Dendritic cell treated with granulocyte-macrophage colony-stimulating factor and Interleukin-4, amounts not matched to agents 40 ng/mL and 50 ng/mL, for 4 days (primary cell): ENCODE results near the gene ASB2.

Source experiments
- H3K27ac Mint-ChIP-seq: one replicate; pipeline ENCODE4 v1.8.0; 2022; ENCODE audit warnings: mild to moderate bottlenecking, mixed read lengths
- H3K27me3 Mint-ChIP-seq: one replicate; pipeline ENCODE4 v1.8.0; 2022; ENCODE audit warnings: mild to moderate bottlenecking, mixed read lengths
- H3K36me3 Mint-ChIP-seq: one replicate; pipeline ENCODE4 v1.8.0; 2022; ENCODE audit warnings: low read depth, mixed read lengths
- H3K4me1 Mint-ChIP-seq: one replicate; pipeline ENCODE4 v1.8.0; 2022; ENCODE audit warnings: low read depth, mixed read lengths
- H3K4me3 Mint-ChIP-seq: one replicate; pipeline ENCODE4 v1.8.0; 2022; ENCODE audit warnings: mild to moderate bottlenecking, moderate library complexity, mixed read lengths
- H3K9me3 Mint-ChIP-seq: one replicate; pipeline ENCODE4 v1.8.0; 2022; ENCODE audit warnings: mixed read lengths
- intact Hi-C: fragments of 100-400 bp; cut with micrococcal nuclease; formaldehyde crosslinking; loops from one replicate; pipeline ENCODE4 v1.15.0; 2022

ASB2 gene

DNA sequence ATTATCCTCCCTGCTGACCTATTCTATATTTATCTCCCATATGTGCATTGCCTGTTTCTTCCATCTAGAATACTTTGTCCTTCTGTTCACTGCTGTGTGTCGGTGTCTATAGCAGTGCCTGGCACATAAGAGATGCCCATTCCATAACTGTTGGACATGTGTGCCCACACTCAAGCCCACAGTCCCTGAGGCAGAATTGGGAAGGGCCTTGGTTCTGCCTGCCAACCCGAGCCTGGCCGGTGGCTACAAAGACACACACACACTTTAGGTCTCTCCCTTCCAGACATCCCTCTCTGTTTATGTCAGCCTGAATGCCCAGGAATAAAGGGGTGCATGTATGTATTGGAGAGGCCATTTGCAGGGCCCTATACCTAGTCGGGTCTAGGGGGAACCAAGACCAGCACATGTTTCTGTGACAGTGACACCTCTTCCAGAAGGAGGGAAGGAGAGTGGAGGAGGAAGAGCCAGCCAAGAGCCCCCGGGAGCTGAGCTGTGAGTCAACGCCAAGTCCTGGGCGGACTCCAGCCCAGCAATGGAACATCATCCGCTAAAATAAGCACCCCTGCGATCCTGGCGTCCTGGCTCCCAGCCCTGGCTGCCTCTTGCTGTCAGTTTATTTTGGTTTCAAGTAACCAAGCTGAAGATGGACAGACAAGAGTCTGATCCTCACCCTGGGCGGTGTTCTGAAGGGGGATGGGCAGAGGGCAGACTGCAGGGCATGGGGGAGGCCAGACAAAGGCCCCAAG is 4.3 kb upstream of the ASB2 start:
- Mint-ChIP-seq H3K27me3 (peaks cover 40% of the 10 kb centered on the region), H3K9me3 (no peaks in the 10 kb centered on the region), H3K4me1 (peaks cover 26% of the 10 kb centered on the region), H3K4me3 (no peak overlapping the region), H3K27ac (peak overlapping the region; percentile 10), H3K36me3 (no peaks in the 10 kb centered on the region)
- intact Hi-C loops: no loop called here

DNA sequence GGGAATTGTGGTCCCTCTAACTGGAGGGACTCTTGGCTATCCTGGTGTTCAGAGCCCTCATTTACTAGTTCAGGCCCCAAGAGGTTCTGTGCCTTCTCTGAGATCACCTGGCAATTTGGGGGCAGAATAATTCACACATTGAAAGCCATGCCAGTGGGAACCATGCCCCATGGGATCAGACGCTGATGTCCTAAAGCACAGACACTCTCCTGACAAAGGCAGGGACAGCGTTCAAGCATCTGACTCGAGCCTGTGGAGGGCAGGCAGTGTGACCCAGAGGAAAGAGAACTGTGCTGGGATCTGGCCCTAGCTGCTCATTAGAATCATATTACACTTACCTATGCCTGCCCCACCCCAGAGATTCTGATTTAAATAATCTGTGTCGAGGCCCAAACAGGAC is 2.4 kb upstream of the ASB2 start:
- no peak overlapping the region for H3K27ac Mint-ChIP-seq

DNA sequence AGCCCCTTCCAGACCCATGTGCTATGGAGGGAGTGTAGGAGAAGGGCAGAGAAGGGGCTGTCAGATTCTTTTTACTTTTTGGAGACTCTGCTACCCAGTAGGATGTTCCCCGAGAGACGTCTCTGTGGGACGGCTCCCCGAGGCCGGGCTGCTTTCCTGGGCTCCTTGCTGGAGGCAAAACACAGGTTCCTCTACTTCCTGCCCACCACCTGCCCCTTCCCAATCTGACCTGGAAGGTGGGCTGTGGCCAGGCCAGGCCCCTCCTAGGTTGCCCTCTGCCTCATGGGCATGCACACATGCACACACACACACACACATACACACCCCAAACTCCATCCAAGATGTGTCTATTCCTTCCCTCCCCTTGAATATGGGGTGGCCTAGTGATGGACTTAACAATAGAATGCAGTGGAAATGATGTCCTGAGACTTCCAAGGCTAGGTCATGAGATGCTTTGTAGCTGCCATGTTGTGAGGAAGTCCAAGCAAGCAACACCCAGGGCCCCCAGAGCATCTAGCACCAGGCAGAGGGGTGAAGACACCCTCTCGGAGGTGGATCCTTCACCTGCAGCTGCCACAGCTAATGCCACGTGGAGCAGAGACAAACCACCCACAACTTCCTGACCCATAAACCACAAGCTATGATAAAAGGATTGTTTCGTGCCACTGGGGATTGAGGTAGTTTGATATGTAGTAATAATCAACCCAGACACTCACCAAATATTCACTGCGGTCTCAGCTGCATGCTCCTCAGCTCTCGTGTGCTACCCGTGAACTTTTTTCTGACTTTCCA is 1.6 kb upstream of the ASB2 start:
- Mint-ChIP-seq H3K27ac (no peak overlapping the region), H3K4me1 (peaks cover 42% of the 10 kb centered on the region), H3K36me3 (no peaks in the 10 kb centered on the region), H3K4me3 (no peak overlapping the region), H3K9me3 (no peaks in the 10 kb centered on the region), H3K27me3 (peaks cover 41% of the 10 kb centered on the region)
- intact Hi-C loops: no loop called here

More for the DNA sequence above, 2.4 kb upstream of the ASB2 start:
- intact Hi-C loops: no loop called here
- peaks cover 41% of the 10 kb centered on the region for H3K4me1 Mint-ChIP-seq
- H3K27me3 Mint-ChIP-seq: peaks cover 40% of the 10 kb centered on the region
- H3K4me3 Mint-ChIP-seq: no peak overlapping the region
- H3K36me3 Mint-ChIP-seq: no peaks in the 10 kb centered on the region
- no peaks in the 10 kb centered on the region for H3K9me3 Mint-ChIP-seq

DNA sequence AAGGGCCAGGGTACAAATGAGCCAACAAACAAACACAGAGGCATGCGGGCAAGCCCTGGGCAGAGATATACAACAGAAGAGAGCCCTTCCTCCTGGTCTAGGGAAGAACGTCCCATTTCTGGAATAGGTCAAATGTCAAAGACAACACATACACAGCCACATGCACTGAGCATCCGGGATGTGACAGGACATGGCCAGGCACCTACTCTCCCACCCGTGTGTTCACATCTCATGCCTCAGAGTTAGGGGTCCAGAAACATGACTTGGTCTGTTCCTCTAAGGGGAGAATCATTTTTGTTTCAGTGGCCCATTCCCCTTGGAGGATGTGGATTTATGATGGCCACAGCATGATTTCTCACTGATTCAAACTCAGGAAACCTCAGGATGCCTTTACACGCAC is 801 bp upstream of the ASB2 start:
- no peaks in the 10 kb centered on the region for H3K9me3 Mint-ChIP-seq
- no peak overlapping the region for H3K27ac Mint-ChIP-seq
- H3K36me3 Mint-ChIP-seq: no peaks in the 10 kb centered on the region
- peaks cover 41% of the 10 kb centered on the region for H3K27me3 Mint-ChIP-seq
- no peak overlapping the region for H3K4me3 Mint-ChIP-seq
- peaks cover 38% of the 10 kb centered on the region for H3K4me1 Mint-ChIP-seq
- intact Hi-C loops: no loop called here

DNA sequence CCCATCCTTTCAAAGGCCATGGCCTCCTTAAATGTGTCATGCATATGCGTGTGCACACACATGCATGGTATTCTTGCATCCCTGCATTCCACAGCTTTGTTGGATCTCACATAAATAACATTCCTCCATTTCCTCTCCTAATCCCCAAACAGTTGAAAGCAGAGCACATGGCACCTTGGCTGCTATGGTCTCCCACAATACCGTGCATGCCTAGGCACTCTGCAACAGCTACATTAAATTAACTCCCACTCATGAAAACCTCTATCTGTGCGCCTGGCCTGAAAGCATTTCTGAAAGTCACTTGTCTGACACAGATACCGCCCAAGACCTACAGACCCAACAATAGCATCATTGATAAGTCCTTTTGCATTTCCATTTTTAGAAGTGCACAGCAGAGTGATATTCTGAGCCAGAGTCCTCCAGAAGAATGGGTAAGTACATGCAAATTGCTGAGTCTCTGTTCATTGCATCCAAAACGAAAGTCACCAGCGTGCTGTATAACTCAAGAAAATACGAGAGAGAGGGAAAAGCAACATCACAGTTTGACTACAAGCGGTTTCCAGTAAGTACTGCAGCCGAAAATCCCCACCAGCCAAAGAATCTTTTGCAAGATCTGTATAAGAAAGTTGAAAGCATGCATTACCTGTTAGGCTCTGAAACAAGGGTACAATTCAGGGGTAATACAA is 436 bp downstream of the ASB2 start:
- Mint-ChIP-seq H3K4me1 (peaks cover 39% of the 10 kb centered on the region), H3K9me3 (no peaks in the 10 kb centered on the region), H3K27me3 (peaks cover 40% of the 10 kb centered on the region), H3K36me3 (no peaks in the 10 kb centered on the region), H3K4me3 (no peak overlapping the region), H3K27ac (no peak overlapping the region)
- intact Hi-C loops: no loop called here

DNA sequence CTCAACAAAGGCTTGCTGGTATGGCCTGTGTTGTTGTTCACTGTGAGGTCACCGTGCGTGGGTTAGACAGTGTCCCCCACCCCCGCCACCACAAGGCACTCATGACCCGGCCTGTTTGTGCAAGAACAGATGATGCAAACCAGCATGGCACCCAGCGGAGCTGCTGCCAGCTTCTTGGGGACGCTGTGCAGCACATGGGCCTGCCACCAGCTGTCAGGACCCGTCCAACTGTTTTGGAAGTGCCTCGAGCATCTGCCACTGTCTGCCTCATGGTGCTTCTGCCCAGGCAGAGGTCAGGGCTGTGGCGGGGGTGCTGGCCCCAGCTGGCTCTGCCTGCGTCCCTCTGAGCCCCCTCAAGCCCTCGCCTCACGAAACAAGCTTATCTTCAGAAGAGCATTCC is 1.5 kb downstream of the ASB2 start:
- no peak overlapping the region for H3K4me3 Mint-ChIP-seq
- peaks cover 49% of the 10 kb centered on the region for H3K4me1 Mint-ChIP-seq
- H3K9me3 Mint-ChIP-seq: no peaks in the 10 kb centered on the region
- intact Hi-C loops: no loop called here
- H3K36me3 Mint-ChIP-seq: no peaks in the 10 kb centered on the region
- H3K27me3 Mint-ChIP-seq: peaks cover 44% of the 10 kb centered on the region
- H3K27ac Mint-ChIP-seq: no peak overlapping the region

DNA sequence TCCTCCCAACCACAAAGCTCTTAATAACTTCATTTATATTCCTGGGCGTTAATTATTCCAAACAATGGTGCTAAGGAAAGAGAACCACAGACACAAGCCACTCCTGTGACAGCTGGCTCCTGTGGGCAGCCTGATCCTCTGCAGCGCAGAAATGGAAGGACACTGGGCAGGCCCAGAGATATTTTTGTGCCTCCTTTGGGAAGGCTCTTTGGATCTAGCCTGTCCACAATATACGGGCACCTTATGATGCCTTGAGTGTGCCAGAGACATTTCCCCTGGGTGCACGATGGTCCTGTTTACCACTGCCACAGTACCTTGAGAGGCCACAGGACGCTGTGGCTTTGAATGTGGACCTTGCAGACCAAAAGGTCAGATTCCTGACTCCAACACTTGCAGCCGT is 2.1 kb downstream of the ASB2 start:
- Mint-ChIP-seq H3K4me3 (no peak overlapping the region), H3K27me3 (peaks cover 45% of the 10 kb centered on the region), H3K36me3 (no peaks in the 10 kb centered on the region), H3K9me3 (no peaks in the 10 kb centered on the region), H3K27ac (no peak overlapping the region), H3K4me1 (peaks cover 54% of the 10 kb centered on the region)
- intact Hi-C loops: no loop called here

DNA sequence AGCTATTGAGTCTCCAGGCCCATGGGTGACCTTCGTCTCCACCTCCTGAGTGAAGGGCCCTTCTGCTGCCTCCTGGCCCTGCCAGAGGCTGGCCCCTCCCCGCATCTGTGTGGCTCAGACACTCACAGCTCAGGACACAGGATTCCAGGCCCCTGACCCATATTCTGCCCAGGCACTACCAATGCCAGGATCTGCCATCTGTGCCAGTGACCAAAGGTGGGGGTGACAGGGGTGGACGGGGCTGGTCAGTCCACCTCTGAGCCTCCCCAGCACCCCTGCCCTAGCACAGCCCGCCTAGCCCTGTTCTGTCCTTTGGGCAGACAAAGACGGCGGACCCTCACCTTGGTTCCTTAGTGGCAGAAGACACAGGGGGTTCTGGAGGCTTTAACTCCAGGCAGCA is 2.8 kb downstream of the ASB2 start:
- intact Hi-C loops: no loop called here
- no peaks in the 10 kb centered on the region for H3K36me3 Mint-ChIP-seq
- no peaks in the 10 kb centered on the region for H3K9me3 Mint-ChIP-seq
- peaks cover 61% of the 10 kb centered on the region for H3K4me1 Mint-ChIP-seq
- H3K4me3 Mint-ChIP-seq: no peak overlapping the region
- peaks cover 50% of the 10 kb centered on the region for H3K27me3 Mint-ChIP-seq
- H3K27ac Mint-ChIP-seq: no peak overlapping the region

DNA sequence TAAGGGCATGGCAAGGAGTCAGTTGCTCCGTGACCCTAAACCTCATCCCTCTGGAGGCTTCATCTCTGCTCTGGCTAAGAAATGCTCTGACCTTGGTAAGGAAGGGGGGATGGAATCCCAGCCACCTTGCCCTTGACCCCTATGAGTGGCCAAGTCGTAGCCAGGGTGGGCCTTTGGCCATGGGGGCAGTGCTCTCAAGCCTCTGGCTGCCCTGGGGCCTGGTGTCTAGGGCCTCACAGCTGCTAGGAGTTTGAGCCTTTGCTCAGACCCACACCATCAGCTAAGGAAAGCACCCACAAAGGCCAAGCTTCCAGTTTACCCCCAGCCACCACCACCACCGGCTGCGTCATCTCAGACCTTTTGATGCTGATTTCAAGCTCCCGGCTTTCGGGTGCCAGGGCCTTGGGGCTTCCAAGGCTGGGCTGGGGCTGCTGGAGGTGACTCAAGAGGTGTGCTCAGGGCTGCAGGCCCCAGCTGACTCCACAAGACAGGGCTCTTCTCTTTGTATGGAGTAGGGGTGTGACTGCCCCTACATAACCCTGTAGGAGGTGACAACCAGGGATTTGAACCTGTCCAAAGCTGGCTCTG is 3.7 kb downstream of the ASB2 start:
- H3K4me1 Mint-ChIP-seq: peaks cover 70% of the 10 kb centered on the region

DNA sequence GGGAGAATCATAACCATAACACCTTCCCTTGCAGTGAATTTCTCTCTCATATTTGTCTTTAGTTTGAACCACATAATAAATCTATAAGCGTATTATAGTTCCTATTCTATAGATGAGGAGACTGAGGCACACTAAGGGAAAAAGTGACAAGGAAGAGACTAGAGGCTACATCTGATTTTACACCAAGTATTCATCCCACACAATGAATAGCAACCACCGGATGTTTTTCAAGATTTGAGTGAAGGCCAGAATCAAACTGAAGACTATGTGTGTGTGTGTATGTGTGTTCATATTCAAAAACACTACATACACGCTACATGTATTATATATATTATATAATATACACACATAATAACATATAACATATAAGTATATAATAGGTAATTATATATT is 4.7 kb downstream of the ASB2 start:
- no peaks in the 10 kb centered on the region for H3K36me3 Mint-ChIP-seq
- intact Hi-C loops: loop anchor here (2.0 kb wide), 1 partner anchor 31 kb away; no protein-coding TSS in a partner anchor
- no peak overlapping the region for H3K27ac Mint-ChIP-seq
- H3K4me1 Mint-ChIP-seq: peaks cover 76% of the 10 kb centered on the region
- peaks cover 40% of the 10 kb centered on the region for H3K27me3 Mint-ChIP-seq
- no peaks in the 10 kb centered on the region for H3K9me3 Mint-ChIP-seq
- H3K4me3 Mint-ChIP-seq: no peak overlapping the region

More for the DNA sequence above, 3.7 kb downstream of the ASB2 start:
- intact Hi-C loops: no loop called here
- H3K9me3 Mint-ChIP-seq: no peaks in the 10 kb centered on the region
- no peaks in the 10 kb centered on the region for H3K36me3 Mint-ChIP-seq
- no peak overlapping the region for H3K27ac Mint-ChIP-seq
- H3K27me3 Mint-ChIP-seq: peaks cover 47% of the 10 kb centered on the region
- H3K4me3 Mint-ChIP-seq: no peak overlapping the region

DNA sequence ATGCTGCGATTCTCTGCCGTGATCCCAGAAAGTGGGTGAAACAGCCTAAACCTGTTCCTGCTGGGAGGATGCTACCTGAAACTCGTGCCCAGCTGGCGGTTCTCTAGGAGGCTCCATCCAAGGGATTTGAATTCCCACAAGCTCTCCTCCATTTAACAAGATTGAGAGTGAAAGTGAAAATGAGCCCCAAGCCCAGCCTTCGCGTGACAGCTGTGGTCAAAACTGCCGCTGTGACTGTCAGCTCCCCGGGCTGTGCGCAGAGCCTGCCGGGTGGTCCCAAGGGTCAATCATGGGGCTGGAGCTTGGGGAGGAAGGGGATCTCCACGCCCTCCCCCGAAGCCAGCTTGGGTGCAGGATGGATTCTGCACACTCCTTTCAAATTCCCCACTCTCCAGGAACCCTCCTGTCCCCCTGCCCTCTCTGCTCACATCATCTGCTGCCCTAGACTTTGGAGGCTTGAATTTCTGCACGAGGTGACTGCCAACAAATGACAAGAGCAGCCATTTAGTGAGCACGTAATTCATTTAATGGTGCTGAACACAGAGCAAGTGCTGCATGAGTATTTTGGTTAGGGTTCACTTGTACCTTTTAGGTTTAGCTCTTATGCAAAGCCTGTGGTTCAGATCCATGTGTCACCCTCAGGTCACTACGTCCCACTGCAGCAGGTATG is 5.3 kb downstream of the ASB2 start:
- no peak overlapping the region for H3K27ac Mint-ChIP-seq

DNA sequence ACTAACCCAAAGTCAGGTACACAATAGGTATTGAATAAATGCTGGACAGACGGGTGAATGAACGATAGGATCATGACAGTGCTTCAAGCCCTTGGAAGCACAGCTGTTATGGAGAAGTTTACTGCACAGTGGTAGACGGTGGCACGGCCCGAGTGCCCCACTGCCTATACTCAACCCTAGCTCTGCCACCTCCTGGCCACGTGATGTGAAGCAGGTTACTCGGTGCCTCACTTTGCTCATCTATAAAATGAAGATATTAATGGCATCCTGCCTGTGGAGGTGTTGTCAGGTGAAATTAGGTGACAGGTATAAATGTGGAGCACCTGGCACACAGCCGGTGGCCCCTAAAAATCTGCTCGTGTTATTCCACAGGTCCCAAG is 5.8 kb downstream of the ASB2 start:
- Mint-ChIP-seq H3K36me3 (no peaks in the 10 kb centered on the region), H3K27me3 (peaks cover 33% of the 10 kb centered on the region), H3K4me3 (peak overlapping the region; percentile 71), H3K9me3 (no peaks in the 10 kb centered on the region), H3K27ac (no peak overlapping the region), H3K4me1 (peaks cover 75% of the 10 kb centered on the region)
- intact Hi-C loops: loop anchor here (2.0 kb wide), 1 partner anchor 30 kb away; no protein-coding TSS in a partner anchor

More for the DNA sequence above, 5.3 kb downstream of the ASB2 start:
- no peaks in the 10 kb centered on the region for H3K36me3 Mint-ChIP-seq
- intact Hi-C loops: loop anchor here (2.0 kb wide), 1 partner anchor 30 kb away; no protein-coding TSS in a partner anchor
- H3K27me3 Mint-ChIP-seq: peaks cover 38% of the 10 kb centered on the region
- H3K9me3 Mint-ChIP-seq: no peaks in the 10 kb centered on the region
- peaks cover 75% of the 10 kb centered on the region for H3K4me1 Mint-ChIP-seq
- H3K4me3 Mint-ChIP-seq: peak overlapping the region; percentile 71

DNA sequence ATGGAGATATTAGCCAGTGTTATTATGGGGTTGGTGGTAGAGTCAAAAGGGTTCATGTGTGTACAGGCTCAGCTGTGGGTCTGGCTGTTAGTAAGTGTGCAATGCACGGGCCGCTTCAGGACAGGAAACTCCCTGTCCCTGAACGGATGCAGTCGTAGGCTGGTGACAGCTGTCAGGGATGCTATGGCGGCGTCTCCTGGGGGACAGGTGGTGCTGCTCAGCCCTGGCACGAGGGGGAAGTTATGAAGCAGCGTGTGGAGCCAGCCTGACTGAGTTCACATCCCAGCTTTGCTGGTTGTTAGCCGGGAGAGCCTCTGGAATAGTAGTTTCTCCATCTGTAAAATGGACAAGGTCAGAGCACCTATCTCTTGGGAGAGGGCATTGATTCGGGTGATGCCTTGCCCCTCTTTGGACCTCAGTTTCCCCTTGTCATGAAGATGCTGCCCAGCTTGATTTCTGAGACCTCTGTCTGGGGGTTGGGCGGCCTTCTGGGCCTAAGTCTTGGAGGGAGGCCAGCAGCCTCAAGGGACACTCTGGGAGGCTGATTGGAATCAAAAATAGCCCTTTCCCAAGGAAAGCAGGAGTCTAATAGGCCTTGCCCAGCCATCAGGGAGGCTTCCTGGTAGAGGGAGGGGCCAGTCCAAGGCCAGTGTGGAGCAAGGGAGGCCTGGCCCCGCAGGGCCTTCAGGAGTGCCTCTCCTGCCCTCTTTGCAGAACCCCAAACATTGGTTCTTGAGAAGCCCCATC is 7.1 kb downstream of the ASB2 start:
- no peaks in the 10 kb centered on the region for H3K9me3 Mint-ChIP-seq
- H3K4me1 Mint-ChIP-seq: peaks cover 74% of the 10 kb centered on the region
- no peak overlapping the region for H3K4me3 Mint-ChIP-seq
- no peaks in the 10 kb centered on the region for H3K36me3 Mint-ChIP-seq
- H3K27me3 Mint-ChIP-seq: peaks cover 32% of the 10 kb centered on the region
- peak overlapping the region; percentile 14 for H3K27ac Mint-ChIP-seq
- intact Hi-C loops: loop anchor here (10.0 kb wide), 1 partner anchor 426 kb away; no protein-coding TSS in a partner anchor
